HFF-Myc (cell line): ENCODE results near the gene HOOK2.

Experiments used
- DNase-seq: peaks from one replicate; pipeline ENCODE4 v3.0.0-alpha.2; 2011; ENCODE audit warnings: low read depth; ENCODE audit errors: extremely low read depth
- H3K4me3 ChIP-seq: replicated peaks from 2 replicates; pipeline ENCODE4 v1.5.1; 2011; ENCODE audit warnings: low read depth, mild to moderate bottlenecking, control low read depth, low read length
- TF ChIP-seq, protein P1 (sequence below): IDR thresholded peaks from 2 replicates; pipeline ENCODE4 v1.5.1; 2012; ENCODE audit warnings: mild to moderate bottlenecking, low read depth, low read length, control low read depth; ENCODE audit errors: missing control alignments

HOOK2 gene

DNA sequence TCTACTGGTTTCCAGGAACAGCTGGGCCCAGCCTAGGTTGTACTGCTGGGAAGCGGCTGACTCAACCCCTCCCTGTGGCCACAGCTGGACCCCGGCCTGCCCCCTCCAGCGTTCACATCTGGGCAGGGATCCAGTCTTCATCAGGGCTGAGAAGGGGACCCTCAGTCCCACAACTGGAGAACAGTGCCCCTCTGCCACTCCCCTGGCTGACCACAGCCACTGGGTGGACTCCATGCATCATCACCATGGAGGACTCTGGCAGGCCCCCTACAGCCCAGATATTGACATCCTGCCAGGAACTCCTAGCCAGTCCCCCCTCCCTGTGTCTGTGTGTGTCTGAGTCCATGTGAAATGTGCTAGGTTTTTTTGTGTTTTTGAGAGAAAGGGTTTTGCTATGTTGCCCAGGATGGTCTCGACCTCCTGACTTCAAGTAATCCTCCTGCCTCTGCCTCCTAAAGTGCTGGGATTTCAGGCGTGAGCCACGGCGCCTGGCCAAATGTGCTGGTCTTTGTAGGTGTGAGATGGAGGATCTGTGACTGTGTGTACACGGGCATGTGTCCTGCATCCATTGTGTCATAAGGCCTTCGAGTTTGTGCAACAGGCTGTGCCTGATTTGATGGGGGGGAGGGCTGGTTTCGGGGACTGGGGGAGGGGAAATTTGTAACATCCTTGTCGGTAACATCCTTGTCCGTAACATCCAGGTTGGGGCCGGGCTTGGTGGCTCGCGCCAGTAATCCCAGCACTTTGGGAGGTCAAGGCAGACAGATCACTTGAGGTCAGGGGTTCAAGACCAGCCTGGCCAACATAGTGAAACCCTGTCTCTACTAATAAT, 4.0 kb upstream of the HOOK2 start:
- H3K4me3 ChIP-seq, result peak overlapping the region; percentile 55
- TF ChIP-seq, protein P1, sequence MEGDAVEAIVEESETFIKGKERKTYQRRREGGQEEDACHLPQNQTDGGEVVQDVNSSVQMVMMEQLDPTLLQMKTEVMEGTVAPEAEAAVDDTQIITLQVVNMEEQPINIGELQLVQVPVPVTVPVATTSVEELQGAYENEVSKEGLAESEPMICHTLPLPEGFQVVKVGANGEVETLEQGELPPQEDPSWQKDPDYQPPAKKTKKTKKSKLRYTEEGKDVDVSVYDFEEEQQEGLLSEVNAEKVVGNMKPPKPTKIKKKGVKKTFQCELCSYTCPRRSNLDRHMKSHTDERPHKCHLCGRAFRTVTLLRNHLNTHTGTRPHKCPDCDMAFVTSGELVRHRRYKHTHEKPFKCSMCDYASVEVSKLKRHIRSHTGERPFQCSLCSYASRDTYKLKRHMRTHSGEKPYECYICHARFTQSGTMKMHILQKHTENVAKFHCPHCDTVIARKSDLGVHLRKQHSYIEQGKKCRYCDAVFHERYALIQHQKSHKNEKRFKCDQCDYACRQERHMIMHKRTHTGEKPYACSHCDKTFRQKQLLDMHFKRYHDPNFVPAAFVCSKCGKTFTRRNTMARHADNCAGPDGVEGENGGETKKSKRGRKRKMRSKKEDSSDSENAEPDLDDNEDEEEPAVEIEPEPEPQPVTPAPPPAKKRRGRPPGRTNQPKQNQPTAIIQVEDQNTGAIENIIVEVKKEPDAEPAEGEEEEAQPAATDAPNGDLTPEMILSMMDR, result no peak
- DNase-seq, result no peak

DNA sequence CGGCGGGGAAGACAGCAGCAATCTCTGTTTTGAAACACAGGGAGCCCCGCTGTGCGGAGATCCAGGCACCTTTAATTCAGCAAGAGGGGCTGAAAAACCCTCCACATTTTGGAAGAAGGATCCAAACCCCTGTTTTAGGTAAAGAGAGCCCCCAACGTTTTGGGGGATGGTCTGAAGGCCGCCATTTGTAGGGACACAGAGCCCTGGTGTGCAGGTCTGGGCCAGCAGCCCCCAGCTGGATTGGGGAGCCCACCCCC, 3.5 kb upstream of the HOOK2 start:
- no peak for DNase-seq
- H3K4me3 ChIP-seq, result peak overlapping the region; percentile 55
- TF ChIP-seq, protein P1, result no peak

DNA sequence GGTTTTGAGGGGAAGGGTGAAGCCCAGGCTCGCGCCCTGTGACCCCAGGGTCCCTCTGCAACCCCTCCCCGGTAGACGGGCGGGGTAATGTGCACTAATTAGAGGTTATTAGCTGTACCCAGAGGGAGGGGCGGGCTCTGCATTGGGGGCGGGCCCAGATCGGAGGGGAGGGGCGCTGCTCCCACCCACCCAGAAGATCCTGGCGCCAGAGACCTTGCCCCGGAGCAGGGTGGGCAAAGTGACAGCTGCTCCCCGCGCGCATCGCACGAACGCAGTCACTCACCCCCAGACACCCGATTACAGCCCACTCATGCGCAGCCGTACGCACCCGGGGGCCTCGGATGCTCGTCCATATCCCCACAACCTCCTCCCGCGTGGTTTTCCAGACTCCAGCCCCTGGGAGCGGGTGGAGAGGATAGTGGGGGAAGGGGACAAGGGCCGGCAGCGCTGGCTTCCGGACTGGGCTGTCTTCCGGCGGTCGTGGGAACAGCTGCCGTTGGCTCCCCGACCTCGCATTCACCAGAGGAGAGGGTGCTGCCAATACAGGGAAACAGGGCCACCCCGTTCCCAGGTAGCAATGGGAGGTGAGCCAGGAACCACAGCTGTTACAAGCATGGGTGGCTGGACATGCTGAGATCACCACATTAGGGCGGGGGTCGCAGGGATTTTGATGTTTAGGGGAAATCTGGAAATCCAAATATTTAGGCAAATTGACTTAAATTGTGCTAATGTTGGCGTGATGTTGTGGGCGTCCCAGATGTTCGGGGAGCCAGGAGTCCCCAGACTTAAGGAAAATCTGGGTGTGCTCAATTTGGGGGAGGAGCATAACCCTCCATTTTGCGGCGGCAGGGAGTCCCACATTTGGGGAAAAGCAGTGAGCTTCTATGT, 2.9 kb upstream of the HOOK2 start:
- no peak for DNase-seq
- TF ChIP-seq, protein P1, result no peak

DNA sequence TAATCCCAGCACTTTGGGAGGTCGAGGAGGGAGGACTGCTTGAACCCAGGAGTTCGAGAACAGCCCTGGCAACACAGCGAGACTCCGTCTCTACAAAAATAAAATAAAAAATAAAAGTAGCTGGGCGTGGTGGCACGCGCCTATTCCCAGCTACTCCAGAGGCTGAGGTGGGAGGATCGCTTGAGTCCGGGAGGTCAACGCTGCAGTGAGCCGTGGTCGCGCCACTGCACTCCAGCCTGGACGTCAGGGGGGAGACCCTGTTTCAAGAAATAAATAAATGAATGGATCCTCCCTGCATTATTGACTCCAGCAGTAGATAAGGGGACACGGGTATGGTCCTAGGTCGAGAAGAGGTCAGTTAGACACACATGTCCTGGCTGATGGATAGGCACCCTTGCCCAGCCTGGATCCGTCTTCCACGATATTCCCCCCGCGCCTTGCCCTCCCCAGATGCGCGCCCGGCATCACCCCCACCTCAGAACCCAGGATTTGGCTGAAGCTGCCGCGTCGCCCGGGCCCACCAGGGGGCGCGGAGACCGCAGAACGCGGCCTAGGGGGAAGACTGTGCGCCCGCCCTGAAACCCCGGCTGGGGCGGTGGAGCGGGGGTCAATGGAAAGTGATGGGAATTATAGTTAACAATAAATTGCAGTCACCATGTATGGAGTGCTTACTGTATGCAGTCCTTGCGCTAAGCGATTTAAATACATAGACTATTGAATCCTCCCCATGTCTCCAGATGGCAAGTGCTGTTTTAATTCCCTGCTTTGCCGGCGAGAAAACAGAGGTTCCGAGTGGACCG, 2.1 kb upstream of the HOOK2 start:
- no peak for DNase-seq
- TF ChIP-seq, protein P1, result peak; percentile 91
- peak overlapping the region; percentile 55 for H3K4me3 ChIP-seq

More for the DNA sequence above, 2.9 kb upstream of the HOOK2 start:
- H3K4me3 ChIP-seq, result peak overlapping the region; percentile 55

DNA sequence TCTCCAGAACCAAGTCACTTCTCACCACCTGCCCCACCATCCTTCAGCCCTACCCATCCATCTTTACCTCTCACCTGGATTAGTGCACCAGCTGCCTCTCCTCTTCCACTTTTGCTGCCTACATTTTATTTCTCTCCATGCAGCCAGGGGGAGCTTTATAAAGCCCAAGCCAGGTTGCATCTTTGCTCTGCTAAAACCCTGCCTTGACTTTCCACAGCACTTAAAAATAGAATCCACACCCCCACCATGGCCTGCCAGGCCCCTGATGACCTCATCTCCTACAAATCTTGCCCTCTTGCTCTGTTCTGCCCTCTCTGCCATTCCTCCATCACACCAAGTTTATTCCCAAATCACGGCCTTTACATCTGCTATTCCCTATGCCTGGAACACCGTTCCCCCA, 1.8 kb downstream of the HOOK2 start:
- TF ChIP-seq, protein P1, result peak; percentile 43
- DNase-seq, result no peak
- no peak overlapping the region for H3K4me3 ChIP-seq

DNA sequence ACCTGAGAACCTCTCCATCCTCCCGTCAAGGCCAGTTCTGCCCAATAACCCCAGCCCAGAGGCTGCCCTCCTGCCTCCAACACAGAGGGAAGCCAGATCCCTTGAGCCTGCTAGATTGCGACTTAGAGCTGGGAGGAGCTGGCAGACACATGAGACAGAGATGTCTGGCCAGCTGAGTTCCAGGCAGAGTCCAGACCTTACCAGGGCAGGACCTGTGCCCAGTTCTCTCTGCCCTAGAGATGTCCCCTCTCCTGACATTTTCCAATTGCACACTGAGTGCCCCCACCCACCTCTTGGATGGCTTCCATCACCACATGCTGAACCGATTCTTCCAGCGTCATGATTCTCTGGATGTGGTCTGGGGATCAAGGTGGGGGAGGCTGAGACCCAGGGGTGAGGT, 3.0 kb downstream of the HOOK2 start:
- TF ChIP-seq, protein P1, result no peak
- no peak for DNase-seq

More for the DNA sequence above, 3.0 kb downstream of the HOOK2 start:
- H3K4me3 ChIP-seq, result no peak overlapping the region
